ENCODE measurements around the gene ARHGEF17. TPM values are rescaled to one million over a fixed set of nuclear protein-coding genes. Genes with fewer than 3 reads are reported as not detected.

ARHGEF17 gene
- total RNA-seq, 4 donors from 2014 or later, result 12.0 to 44.9 (median 27.1) TPM

DNA sequence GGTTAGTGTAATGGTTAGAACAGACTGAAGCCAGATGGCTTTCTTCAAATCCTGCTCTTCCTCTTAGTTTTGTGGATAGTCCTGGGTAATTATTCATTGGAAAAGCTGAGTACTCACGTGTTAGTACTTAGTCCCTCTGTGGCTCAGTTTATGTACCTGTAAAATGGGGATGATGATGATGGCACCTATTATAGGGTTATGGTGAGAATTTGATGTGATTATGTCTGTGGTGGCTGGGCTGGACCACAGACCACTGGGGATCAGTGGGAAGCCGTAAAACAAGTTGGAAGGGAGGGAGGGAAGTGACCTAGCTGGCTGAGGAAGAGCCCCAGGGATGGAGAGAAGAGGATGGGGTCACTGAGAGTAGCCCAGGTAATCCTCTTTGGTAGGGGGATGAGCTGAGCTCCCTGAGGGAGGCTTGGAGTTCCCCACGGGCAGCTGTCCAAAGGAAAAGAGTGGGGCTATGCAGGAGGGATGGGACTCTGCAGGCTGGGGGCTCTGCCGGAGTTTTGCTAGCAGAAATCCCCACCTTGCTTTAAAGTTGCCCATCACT lies 19.8 kb downstream of the ARHGEF17 start:
- no peaks in the 10 kb centered on the region for H3K36me3 ChIP-seq
- no peak for TF ChIP-seq EP300 (IDR thresholded peaks at IDR 0.05; ENCODE audit: low read depth)
- no peak for TF ChIP-seq POLR2AphosphoS5 (IDR thresholded peaks at IDR 0.05)
- TF ChIP-seq, protein P1, sequence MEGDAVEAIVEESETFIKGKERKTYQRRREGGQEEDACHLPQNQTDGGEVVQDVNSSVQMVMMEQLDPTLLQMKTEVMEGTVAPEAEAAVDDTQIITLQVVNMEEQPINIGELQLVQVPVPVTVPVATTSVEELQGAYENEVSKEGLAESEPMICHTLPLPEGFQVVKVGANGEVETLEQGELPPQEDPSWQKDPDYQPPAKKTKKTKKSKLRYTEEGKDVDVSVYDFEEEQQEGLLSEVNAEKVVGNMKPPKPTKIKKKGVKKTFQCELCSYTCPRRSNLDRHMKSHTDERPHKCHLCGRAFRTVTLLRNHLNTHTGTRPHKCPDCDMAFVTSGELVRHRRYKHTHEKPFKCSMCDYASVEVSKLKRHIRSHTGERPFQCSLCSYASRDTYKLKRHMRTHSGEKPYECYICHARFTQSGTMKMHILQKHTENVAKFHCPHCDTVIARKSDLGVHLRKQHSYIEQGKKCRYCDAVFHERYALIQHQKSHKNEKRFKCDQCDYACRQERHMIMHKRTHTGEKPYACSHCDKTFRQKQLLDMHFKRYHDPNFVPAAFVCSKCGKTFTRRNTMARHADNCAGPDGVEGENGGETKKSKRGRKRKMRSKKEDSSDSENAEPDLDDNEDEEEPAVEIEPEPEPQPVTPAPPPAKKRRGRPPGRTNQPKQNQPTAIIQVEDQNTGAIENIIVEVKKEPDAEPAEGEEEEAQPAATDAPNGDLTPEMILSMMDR (IDR thresholded peaks at IDR 0.05), result no peak
- TF ChIP-seq POLR2A (IDR thresholded peaks at IDR 0.05), result no peak
- in situ Hi-C loops (cut with MboI; ENCODE audit: low pct_ligation_motif_present in 1 of 4, low pct_unique_long_range_greater_than_20kb in 1 of 4, low sequenced_read_pairs in 3 of 4), result no loop called here
- peaks cover 37 to 67% (median 57%) of the 10 kb centered on the region in 4 donors for H3K4me1 ChIP-seq
- DNase-seq, result no peak
- H3K27me3 ChIP-seq, result no peaks in the 10 kb centered on the region
- no peaks in the 10 kb centered on the region for H3K9me3 ChIP-seq
- H3K4me3 ChIP-seq, result no peak overlapping the region
- WGBS, 2 donors (ENCODE audit: low coverage in 1 of 2), result 65 to 100% methylated on average over 1 to 4 of the region's 4 CpGs
- peak overlapping the region; percentile 18 to 99 (median 64) for H3K27ac ChIP-seq
- intact Hi-C loops (cut with DNase I; ENCODE audit: low total_unique reads), result no loop called here

DNA sequence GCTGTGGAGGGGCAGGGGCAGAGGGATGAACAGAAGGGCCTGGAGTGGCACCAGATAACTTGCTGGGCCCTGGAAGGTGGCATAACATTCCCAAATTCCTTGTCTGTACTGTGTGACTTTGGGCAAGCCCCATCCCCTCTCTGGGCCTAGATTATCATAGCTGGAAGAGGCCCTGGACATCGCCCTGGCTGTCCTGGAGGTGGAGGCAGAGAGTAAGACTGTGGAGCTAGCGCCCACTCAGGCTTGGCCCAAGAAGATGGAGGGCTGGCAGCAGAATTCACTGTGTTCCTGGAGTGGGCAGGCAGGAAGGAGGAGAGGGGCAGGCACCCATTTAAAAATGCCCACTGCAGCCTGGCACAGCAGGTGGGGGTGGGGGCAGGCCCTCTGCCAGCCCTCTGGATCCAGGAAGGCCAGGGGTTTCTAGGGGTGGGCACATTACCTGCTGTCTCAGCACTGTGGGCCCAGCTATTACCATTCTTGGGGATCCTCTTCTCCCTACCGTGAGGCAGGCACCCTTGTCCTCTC lies 22.6 kb downstream of the ARHGEF17 start:
- H3K27me3 ChIP-seq, result no peaks in the 10 kb centered on the region
- no peak overlapping the region for H3K4me3 ChIP-seq
- 63 to 80% methylated on average over 1 to 3 of the region's 3 CpGs for WGBS, 2 donors (ENCODE audit: low coverage in 1 of 2)
- DNase-seq, result no peak
- TF ChIP-seq EP300 (IDR thresholded peaks at IDR 0.05; ENCODE audit: low read depth), result no peak
- TF ChIP-seq POLR2AphosphoS5 (IDR thresholded peaks at IDR 0.05), result no peak
- TF ChIP-seq, protein P1 (IDR thresholded peaks at IDR 0.05), result peak in 2 of 5 experiments; percentile 3 to 19
- TF ChIP-seq POLR2A (IDR thresholded peaks at IDR 0.05), result no peak
- H3K9me3 ChIP-seq, result no peaks in the 10 kb centered on the region
- peak overlapping the region; percentile 57 to 84 (median 62) for H3K27ac ChIP-seq
- in situ Hi-C loops (cut with MboI; ENCODE audit: low pct_ligation_motif_present in 1 of 4, low pct_unique_long_range_greater_than_20kb in 1 of 4, low sequenced_read_pairs in 3 of 4), result no loop called here
- intact Hi-C loops (cut with DNase I; ENCODE audit: low total_unique reads), result loop anchor here (2.0 kb wide), 1 partner anchor 16 kb away; no protein-coding TSS in a partner anchor
- H3K36me3 ChIP-seq, result no peaks in the 10 kb centered on the region
- peaks cover 33 to 70% (median 50%) of the 10 kb centered on the region in 4 donors for H3K4me1 ChIP-seq

DNA sequence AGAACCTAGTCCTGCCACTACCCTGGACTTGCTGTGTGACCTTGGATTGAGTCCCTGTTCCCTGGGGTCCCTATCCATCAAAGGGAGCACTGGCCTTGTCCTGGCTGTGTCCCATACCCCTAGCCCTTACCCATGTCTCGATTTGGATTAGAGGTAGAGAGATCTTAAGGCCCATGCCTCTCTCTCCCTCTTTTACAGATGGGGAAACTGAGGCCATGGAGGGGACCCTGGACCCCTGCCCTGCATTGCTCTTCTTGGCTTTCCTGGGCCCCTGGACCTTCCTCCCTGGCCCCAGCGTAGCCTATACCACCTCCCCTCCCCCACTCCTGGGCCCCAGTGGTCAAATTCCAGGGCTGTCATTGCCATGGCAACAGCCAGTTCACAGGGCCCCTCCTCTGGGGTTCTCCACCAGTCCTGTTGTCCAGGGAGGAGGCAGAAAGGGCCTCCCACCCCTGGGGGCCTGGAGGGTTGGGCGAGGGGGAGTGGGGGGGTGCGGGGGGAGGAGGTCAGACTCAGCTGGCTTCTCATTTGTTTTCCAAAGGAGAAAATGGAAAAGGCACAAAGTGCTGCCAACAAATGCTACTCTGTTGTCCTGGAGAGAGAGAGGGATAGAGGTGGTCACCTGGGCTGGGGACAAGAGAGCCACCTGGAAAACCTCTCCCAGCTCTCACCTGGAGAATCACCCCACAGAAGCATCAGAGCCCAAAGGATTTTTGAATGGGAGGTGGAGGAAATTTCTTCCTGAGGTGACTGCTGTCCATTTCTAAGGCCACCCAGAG lies 23.3 kb downstream of the ARHGEF17 start:
- no peak for DNase-seq
- no peaks in the 10 kb centered on the region for H3K27me3 ChIP-seq
- WGBS, 2 donors (ENCODE audit: low coverage in 1 of 2), result 60% methylated on average over 4 of the region's 4 CpGs; no CpG with 5 or more reads in 1 of the 2 donors
- H3K9me3 ChIP-seq, result no peaks in the 10 kb centered on the region
- peaks cover 33 to 72% (median 43%) of the 10 kb centered on the region in 4 donors for H3K4me1 ChIP-seq
- in situ Hi-C loops (cut with MboI; ENCODE audit: low pct_ligation_motif_present in 1 of 4, low pct_unique_long_range_greater_than_20kb in 1 of 4, low sequenced_read_pairs in 3 of 4), result no loop called here
- H3K4me3 ChIP-seq, result no peak overlapping the region
- no peaks in the 10 kb centered on the region for H3K36me3 ChIP-seq
- TF ChIP-seq EP300 (IDR thresholded peaks at IDR 0.05; ENCODE audit: low read depth) (no peak), POLR2A (IDR thresholded peaks at IDR 0.05) (no peak), POLR2AphosphoS5 (IDR thresholded peaks at IDR 0.05) (no peak)
- TF ChIP-seq, protein P1 (IDR thresholded peaks at IDR 0.05), result no peak
- intact Hi-C loops (cut with DNase I; ENCODE audit: low total_unique reads), result loop anchor here (2.0 kb wide), 1 partner anchor 15 kb away; no protein-coding TSS in a partner anchor
- H3K27ac ChIP-seq, result peak overlapping the region; percentile 57 to 84 (median 62)

DNA sequence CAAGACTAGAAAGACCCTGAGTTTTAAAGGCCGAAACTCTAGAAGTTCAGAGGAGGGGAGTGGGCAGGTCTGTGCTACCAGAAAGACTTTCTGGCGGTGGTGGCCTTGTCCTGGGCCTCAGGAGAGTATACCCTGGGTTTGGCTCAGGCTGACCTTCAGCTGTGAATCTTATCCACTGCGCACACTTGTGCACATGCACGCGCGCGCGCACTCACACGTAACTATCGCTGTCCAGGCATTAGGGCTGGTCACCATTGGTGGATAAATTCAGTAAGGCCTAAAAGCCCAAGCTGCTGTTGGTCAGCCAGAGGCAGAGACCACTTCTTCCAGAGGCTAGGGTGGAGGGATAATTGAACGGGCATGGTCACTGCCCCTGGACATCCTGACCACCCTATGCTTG lies 25.1 kb downstream of the ARHGEF17 start:
- no peak overlapping the region for H3K4me3 ChIP-seq
- 96% methylated on average over 11 of the region's 11 CpGs; no CpG with 5 or more reads in 1 of the 2 donors for WGBS, 2 donors (ENCODE audit: low coverage in 1 of 2)
- peaks cover 33 to 63% (median 41%) of the 10 kb centered on the region in 4 donors for H3K4me1 ChIP-seq
- no peak for DNase-seq
- peak overlapping the region; percentile 61 to 84 (median 73) for H3K27ac ChIP-seq
- H3K36me3 ChIP-seq, result no peaks in the 10 kb centered on the region
- H3K27me3 ChIP-seq, result no peaks in the 10 kb centered on the region
- intact Hi-C loops (cut with DNase I; ENCODE audit: low total_unique reads), result no loop called here
- in situ Hi-C loops (cut with MboI; ENCODE audit: low pct_ligation_motif_present in 1 of 4, low pct_unique_long_range_greater_than_20kb in 1 of 4, low sequenced_read_pairs in 3 of 4), result no loop called here
- H3K9me3 ChIP-seq, result no peaks in the 10 kb centered on the region
- TF ChIP-seq POLR2AphosphoS5 (IDR thresholded peaks at IDR 0.05) (no peak), POLR2A (IDR thresholded peaks at IDR 0.05) (no peak), EP300 (IDR thresholded peaks at IDR 0.05; ENCODE audit: low read depth) (no peak)
- TF ChIP-seq, protein P1 (IDR thresholded peaks at IDR 0.05), result no peak

Measured in transverse colon (tissue), 4 donors.